T-cell (primary cell): Measurements from ENCODE around the gene SDF4. TPM values are rescaled to one million over a fixed set of nuclear protein-coding genes. Genes with fewer than 3 reads are reported as not detected.
A peak's percentile ranks its signal among the peaks of the same experiment; 100 is the strongest.

Experiments
- ATAC-seq, 4 experiments: fragments of 200-7000 bp in 3 of 4; fragments of 150-1000 bp in 1 of 4; cut with Tn5 transposase; replicated peaks in 1 of 4; 1 replicate in 3 of 4; 2 replicates in 1 of 4; pipeline ENCODE4 v1.10.0; 2021; ENCODE audit warnings: moderate library complexity in 3 of 4, mild to moderate bottlenecking in 2 of 4, moderate number of reproducible peaks in 1 of 4
- CTCF ChIA-PET, 2 donors: fragments of 300-600 bp; sonication (Branson Sonifier 250); formaldehyde crosslinking; loops; one replicate each; lab custom pipeline; 2022; ENCODE audit warnings: antibody characterized with exemption in 2 of 2; lab: Charles Lee
- POLR2A ChIA-PET, 2 donors: fragments of 300-600 bp; sonication (Branson Sonifier 250); formaldehyde crosslinking; loops; one replicate each; lab custom pipeline; 2022; ENCODE audit warnings: antibody characterized with exemption in 2 of 2; lab: Charles Lee
- DNase-seq, 35 experiments: peaks; one replicate each; pipeline versions ENCODE4 v3.0.0 to v3.0.0-alpha.2; 2013 to 2023
- H3K27ac ChIP-seq: one replicate; pipeline ENCODE4 v1.5.1; 2013; ENCODE audit warnings: low read length
- H3K27me3 ChIP-seq, 2 experiments: replicated peaks in 1 of 2; 1 replicate in 1 of 2; 2 replicates in 1 of 2; pipeline versions ENCODE4 v1.6.1 to v1.7.0; 2013; ENCODE audit warnings: low read length in 1 of 2, mixed read lengths in 1 of 2; ENCODE audit not compliant: control insufficient read depth in 2 of 2, insufficient read depth in 2 of 2; ENCODE audit errors: extremely low read depth in 1 of 2
- H3K36me3 ChIP-seq, 2 donors: 1 replicate in 1 of 2; 2 replicates in 1 of 2; pipeline versions ENCODE4 v1.6.1 to v1.7.0; 2013; ENCODE audit warnings: low read length in 1 of 2; ENCODE audit not compliant: control insufficient read depth in 2 of 2, insufficient read depth in 1 of 2; ENCODE audit errors: extremely low read depth in 1 of 2
- H3K4me1 ChIP-seq, 2 experiments: 1 replicate in 1 of 2; 2 replicates in 1 of 2; pipeline versions ENCODE4 v1.6.1 to v1.7.0; 2013; ENCODE audit warnings: low read length in 2 of 2, mixed read lengths in 1 of 2; ENCODE audit not compliant: insufficient read depth in 2 of 2, control insufficient read depth in 1 of 2; ENCODE audit errors: extremely low read depth in 1 of 2
- H3K4me3 ChIP-seq, 2 donors: 1 replicate in 1 of 2; 2 replicates in 1 of 2; pipeline versions ENCODE4 v1.5.1 to v1.7.0; 2013; ENCODE audit warnings: mild to moderate bottlenecking in 2 of 2, low read length in 1 of 2, moderate library complexity in 1 of 2; ENCODE audit not compliant: control insufficient read depth in 1 of 2; ENCODE audit errors: extremely low read depth in 1 of 2
- H3K9me3 ChIP-seq: 2 replicates; pipeline ENCODE4 v1.7.0; 2013
- H3K27ac Mint-ChIP-seq, 2 donors: one replicate each; pipeline ENCODE4 v1.8.0; 2020 to 2021; ENCODE audit warnings: mild to moderate bottlenecking in 2 of 2, mixed read lengths in 2 of 2
- H3K27me3 Mint-ChIP-seq, 2 donors: one replicate each; pipeline ENCODE4 v1.8.0; 2021 to 2022; ENCODE audit warnings: mixed read lengths in 2 of 2
- H3K36me3 Mint-ChIP-seq: one replicate; pipeline ENCODE4 v1.8.0; 2021; ENCODE audit warnings: mixed read lengths
- H3K4me1 Mint-ChIP-seq, 3 donors: one replicate each; pipeline ENCODE4 v1.8.0; 2020 to 2022; ENCODE audit warnings: mixed read lengths in 3 of 3, mild to moderate bottlenecking in 1 of 3
- H3K4me3 Mint-ChIP-seq, 3 donors: one replicate each; pipeline ENCODE4 v1.8.0; 2020 to 2022; ENCODE audit warnings: mild to moderate bottlenecking in 3 of 3, mixed read lengths in 3 of 3, moderate library complexity in 3 of 3
- H3K9me3 Mint-ChIP-seq, 3 donors: one replicate each; pipeline ENCODE4 v1.8.0; 2020 to 2022; ENCODE audit warnings: mixed read lengths in 3 of 3
- whole genome bisulfite sequencing: methylation state at CpG from one replicate; pipeline ENCODE4 v1.1.5; 2013; ENCODE audit warnings: missing lambda C conversion rate; ENCODE audit not compliant: insufficient coverage; 5-methylcytosine and 5-hydroxymethylcytosine counted together
- total RNA-seq, 35 experiments: library from RNA in 6 of 35; stranded (reverse) in 6 of 35; fragments of 120-200 nt in 1 of 35; gene quantifications; one replicate each; pipeline versions ENCODE4 v1.2.1 to v1.2.4 and lab custom pipeline; 2013 to 2026

The SDF4 gene
- total RNA-seq (100 to 1,000 TPM in 4 of 5 donors, 10 to 100 TPM in 1; 98.6 to 151 (median 141) TPM), total RNA-seq (lab: John Stamatoyannopoulos, UW) (111 to 387 (median 154) reads per million in 29 experiments)
- 50.6 TPM for total RNA-seq (2013)

GRCh38 chr1:1231400-1232207 is at the start of gene SDF4:
Gene SDF4 (minus strand): TSS chr1:1232001. CDS start chr1:1228772, 3,229 bp downstream.
- Histone ChIP-seq H3K27me3 (no peaks in the 10 kb centered on the region), H3K4me3 (peak within 1 kb of the TSS; percentile 90 to 97), H3K27ac (peak within 1 kb of the TSS; percentile 55), H3K9me3 (no peaks in the 10 kb centered on the region), H3K4me1 (peaks cover 19 to 62% of the 10 kb centered on the region in 2 experiments), H3K36me3 (peaks cover 22 to 30% of the 10 kb centered on the region in 2 donors)
- peak within 1 kb of the TSS; percentile 77 to 87 for H3K27ac Mint-ChIP-seq
- H3K27me3 Mint-ChIP-seq, result no peaks in the 10 kb centered on the region
- H3K36me3 Mint-ChIP-seq, result peaks cover 11% of the 10 kb centered on the region
- ATAC-seq (peak; percentile 93 to 95 (median 94)), DNase-seq (peak; percentile 91 to 99 (median 96))
- peak within 1 kb of the TSS; percentile 88 to 92 (median 88) for H3K4me3 Mint-ChIP-seq
- ChIA-PET CTCF (interaction anchor here in 1 of 2 donors (1.2 kb wide), 1 partner anchor 109 kb away, joined by 4 read pairs; no protein-coding TSS in a partner anchor), POLR2A (interaction anchor here in 1 of 2 donors (0.6 kb wide), 1 partner anchor 61 kb away, joined by 3 read pairs; no protein-coding TSS in a partner anchor)
- WGBS, result under 1% methylated on average over 98 of the region's 99 CpGs
- H3K4me1 Mint-ChIP-seq, result peaks cover 32 to 38% (median 38%) of the 10 kb centered on the region in 3 donors
- no peaks in the 10 kb centered on the region for H3K9me3 Mint-ChIP-seq

GRCh38 chr1:1280782-1281481 is 49.1 kb upstream of the SDF4 start:
- ChIA-PET POLR2A (no interaction called here), CTCF (no interaction called here)
- Mint-ChIP-seq H3K27me3 (no peaks in the 10 kb centered on the region), H3K4me3 (no peak overlapping the region), H3K9me3 (no peaks in the 10 kb centered on the region), H3K27ac (no peak overlapping the region), H3K4me1 (no peaks in the 10 kb centered on the region), H3K36me3 (no peaks in the 10 kb centered on the region)
- no peak overlapping the region for H3K4me3 ChIP-seq
- H3K9me3 ChIP-seq, result no peaks in the 10 kb centered on the region
- DNase-seq (no peak), ATAC-seq (no peak)
- peaks cover 0 to 13% of the 10 kb centered on the region in 2 experiments for H3K27me3 ChIP-seq
- H3K27ac ChIP-seq, result no peak overlapping the region
- 88% methylated on average over 20 of the region's 21 CpGs for WGBS
- H3K4me1 ChIP-seq, result no peaks in the 10 kb centered on the region
- H3K36me3 ChIP-seq, result no peaks in the 10 kb centered on the region

- Histone ChIP-seq H3K4me1 (peaks cover 0 to 10% of the 10 kb centered on the region in 2 experiments), H3K4me3 (no peak overlapping the region), H3K27me3 (no peaks in the 10 kb centered on the region), H3K9me3 (no peaks in the 10 kb centered on the region), H3K36me3 (no peaks in the 10 kb centered on the region), H3K27ac (no peak overlapping the region)
- Mint-ChIP-seq H3K27me3 (no peaks in the 10 kb centered on the region), H3K4me3 (no peak overlapping the region), H3K27ac (no peak overlapping the region), H3K36me3 (no peaks in the 10 kb centered on the region), H3K9me3 (no peaks in the 10 kb centered on the region), H3K4me1 (peaks cover 0 to 6% (median 4%) of the 10 kb centered on the region in 3 donors)
- DNase-seq, result no peak
- no peak for ATAC-seq
- ChIA-PET POLR2A (interaction anchor here in 1 of 2 donors (0.6 kb wide), 1 partner anchor 14 kb away, joined by 4 read pairs; no protein-coding TSS in a partner anchor), CTCF (interaction anchor here in 1 of 2 donors (0.7 kb wide), 1 partner anchor 15 kb away, joined by 3 read pairs; no protein-coding TSS in a partner anchor)
- 96% methylated on average over 10 of the region's 17 CpGs for WGBS
Measured at GRCh38 chr1:1279028-1279427, 47.2 kb upstream of the SDF4 start.

- Mint-ChIP-seq H3K27me3 (no peaks in the 10 kb centered on the region), H3K4me1 (peaks cover 0 to 6% (median 4%) of the 10 kb centered on the region in 3 donors), H3K27ac (no peak overlapping the region), H3K36me3 (no peaks in the 10 kb centered on the region), H3K9me3 (no peaks in the 10 kb centered on the region), H3K4me3 (no peak overlapping the region)
- DNase-seq, result no peak
- Histone ChIP-seq H3K4me1 (peaks cover 0 to 10% of the 10 kb centered on the region in 2 experiments), H3K9me3 (no peaks in the 10 kb centered on the region), H3K36me3 (no peaks in the 10 kb centered on the region), H3K27me3 (no peaks in the 10 kb centered on the region), H3K27ac (no peak overlapping the region), H3K4me3 (no peak overlapping the region)
- no peak for ATAC-seq
- 93% methylated on average over 3 of the region's 13 CpGs for WGBS
- POLR2A ChIA-PET, result interaction anchor here in 1 of 2 donors (0.6 kb wide), 1 partner anchor 15 kb away, joined by 4 read pairs; no protein-coding TSS in a partner anchor
- CTCF ChIA-PET, result interaction anchor here in 1 of 2 donors (0.7 kb wide), 1 partner anchor 15 kb away, joined by 3 read pairs; no protein-coding TSS in a partner anchor
Measured at GRCh38 chr1:1278620-1279019, 46.8 kb upstream of the SDF4 start.

GRCh38 chr1:1275836-1276235 is 44.0 kb upstream of the SDF4 start:
- Mint-ChIP-seq H3K4me3 (peak overlapping the region; percentile 26 to 63 (median 55)), H3K4me1 (peaks cover 21 to 29% (median 26%) of the 10 kb centered on the region in 3 donors), H3K9me3 (no peaks in the 10 kb centered on the region), H3K27ac (no peak overlapping the region), H3K27me3 (no peaks in the 10 kb centered on the region), H3K36me3 (peaks cover under 1% of the 10 kb centered on the region)
- ATAC-seq (no peak), DNase-seq (no peak)
- no peak overlapping the region for H3K27ac ChIP-seq
- ChIA-PET CTCF (no interaction called here), POLR2A (no interaction called here)
- no peaks in the 10 kb centered on the region for H3K9me3 ChIP-seq
- peaks cover 7 to 34% of the 10 kb centered on the region in 2 experiments for H3K4me1 ChIP-seq
- WGBS, result 90% methylated on average over 5 of the region's 9 CpGs
- peaks cover 0 to 6% of the 10 kb centered on the region in 2 donors for H3K36me3 ChIP-seq
- H3K27me3 ChIP-seq, result no peaks in the 10 kb centered on the region
- no peak overlapping the region for H3K4me3 ChIP-seq
